NB4 (cell line): ENCODE measurements around the gene IGFBP6.

Experiments
- DNase-seq: peaks from one replicate; pipeline ENCODE4 v3.0.0; 2010; ENCODE audit warnings: low read depth
- H3K4me3 ChIP-seq: one replicate; pipeline ENCODE4 v1.5.1; 2011; ENCODE audit warnings: mild to moderate bottlenecking, low read depth, low read length, moderate library complexity
- CTCF ChIP-seq: IDR thresholded peaks from one replicate; pipeline ENCODE4 v1.5.1; 2012; ENCODE audit warnings: low read depth, low read length
- MAX ChIP-seq: IDR thresholded peaks from 2 replicates; pipeline ENCODE4 v1.6.1; 2011; ENCODE audit warnings: low read depth, low read length
- MYC ChIP-seq: IDR thresholded peaks from 2 replicates; pipeline ENCODE4 v1.6.1; 2011; ENCODE audit warnings: low read depth, low read length
- POLR2A ChIP-seq: IDR thresholded peaks from 2 replicates; pipeline ENCODE4 v1.6.1; 2011; ENCODE audit warnings: mild to moderate bottlenecking; ENCODE audit not compliant: insufficient read length; ENCODE audit errors: extremely low read depth

IGFBP6 gene

GRCh38 chr12:53131844-53132243, 34.4 kb downstream of the IGFBP6 start:
- no peak overlapping the region for H3K4me3 ChIP-seq
- TF ChIP-seq CTCF, result no peak
- TF ChIP-seq MAX, result no peak
- TF ChIP-seq POLR2A, result no peak
- TF ChIP-seq MYC, result no peak
- DNase-seq, result no peak

- TF ChIP-seq MYC (no peak), POLR2A (no peak), MAX (no peak), CTCF (no peak)
- H3K4me3 ChIP-seq, result no peak overlapping the region
- DNase-seq, result no peak
Measured at GRCh38 chr12:53133722-53134121, 36.3 kb downstream of the IGFBP6 start.

GRCh38 chr12:53143355-53143754, 45.9 kb downstream of the IGFBP6 start:
- no peak for DNase-seq
- H3K4me3 ChIP-seq, result no peak overlapping the region
- TF ChIP-seq MAX, result no peak
- TF ChIP-seq MYC, result no peak
- TF ChIP-seq POLR2A, result no peak
- TF ChIP-seq CTCF, result no peak

- H3K4me3 ChIP-seq, result no peak overlapping the region
- no peak for DNase-seq
- TF ChIP-seq MAX (no peak), POLR2A (no peak), MYC (no peak), CTCF (no peak)
Measured at GRCh38 chr12:53145383-53146260, 48.2 kb downstream of the IGFBP6 start.

GRCh38 chr12:53147181-53147580, 49.7 kb downstream of the IGFBP6 start:
- H3K4me3 ChIP-seq, result no peak overlapping the region
- no peak for DNase-seq
- no peak for TF ChIP-seq POLR2A
- no peak for TF ChIP-seq CTCF
- TF ChIP-seq MYC, result no peak
- TF ChIP-seq MAX, result no peak
